ENCODE results near the gene ABCD2. TPM values are rescaled to one million over a fixed set of nuclear protein-coding genes. Genes with fewer than 3 reads are reported as not detected.

ABCD2 gene
- total RNA-seq, 1 experiment from 2014 or later, result not detected

DNA sequence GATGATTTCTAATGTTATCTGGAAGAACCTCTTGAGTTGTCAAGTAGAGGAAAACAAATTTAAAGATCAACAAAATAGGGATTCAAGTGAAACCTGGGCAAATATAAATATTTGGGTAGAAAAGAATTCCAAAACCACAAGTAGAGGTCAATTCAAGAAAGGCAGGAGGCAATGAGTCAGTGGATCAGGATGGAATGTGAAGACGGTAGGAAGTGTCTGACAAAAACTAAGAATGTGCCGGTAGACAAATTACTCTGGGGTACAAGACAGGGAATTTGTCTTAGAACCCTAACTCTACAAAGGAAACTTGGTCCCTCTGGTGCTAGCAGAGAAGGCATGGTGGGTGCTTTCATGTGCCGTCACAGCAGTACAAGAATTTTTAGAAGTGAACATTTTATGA is 13.6 kb downstream of the ABCD2 start:
- H2AFZ ChIP-seq (ENCODE audit: low read length), result no peak overlapping the region
- H3T11ph ChIP-seq (ENCODE audit: low read length), result no peak overlapping the region
- DNase-seq, result no peak
- no peak overlapping the region for H2BK20ac ChIP-seq (ENCODE audit: low read depth, low read length, poor library complexity, severe bottlenecking)
- H3K4me2 ChIP-seq (ENCODE audit: insufficient read depth, insufficient read length, low read length), result no peak overlapping the region
- H3K18ac ChIP-seq (ENCODE audit: insufficient read length, low read depth, low read length), result no peak overlapping the region
- no peak for TF ChIP-seq CTCF (conservative IDR thresholded peaks at IDR 0.05)
- Mint-ChIP-seq H3K27ac (no peak overlapping the region), H3K36me3 (ENCODE audit: insufficient read depth in 1 of 3, low read depth in 3 of 3) (no peaks in the 10 kb centered on the region), H3K9me3 (no peaks in the 10 kb centered on the region), H3K4me1 (peaks cover 4 to 5% of the 10 kb centered on the region in 2 experiments; a peak in 3 of 4 replicates), H3K27me3 (ENCODE audit: low read depth) (no peaks in the 10 kb centered on the region; the same call in 1 of the 2 replicates), H3K4me3 (no peak overlapping the region)
- no peaks in the 10 kb centered on the region for H3K9me3 ChIP-seq (ENCODE audit: control insufficient read depth, low read depth, low read length)
- H2BK5ac ChIP-seq (ENCODE audit: insufficient read length, low read length), result no peak overlapping the region
- no peaks in the 10 kb centered on the region for H3K79me1 ChIP-seq (ENCODE audit: insufficient read depth, low read depth, low read length, poor library complexity, severe bottlenecking)
- no peak overlapping the region for H3K56ac ChIP-seq (ENCODE audit: insufficient read length, low read depth, low read length)
- no peak overlapping the region for H2BK12ac ChIP-seq (ENCODE audit: insufficient read length, low read depth, low read length)
- H4K5ac ChIP-seq (ENCODE audit: insufficient read length, low read depth, low read length), result no peak overlapping the region
- H2BK120ac ChIP-seq (ENCODE audit: low read depth, low read length, poor library complexity, severe bottlenecking), result no peak overlapping the region
- H3K14ac ChIP-seq (ENCODE audit: insufficient read depth, low read length), result no peak overlapping the region
- H3K27ac ChIP-seq (ENCODE audit: insufficient read length, low read depth, low read length), result no peak overlapping the region
- H3K27me3 ChIP-seq (ENCODE audit: insufficient read depth, low read length), result no peaks in the 10 kb centered on the region
- no peak overlapping the region for H3K4ac ChIP-seq (ENCODE audit: low read depth, low read length)
- H4K20me1 ChIP-seq (ENCODE audit: control insufficient read depth, insufficient read depth, insufficient read length), result no peaks in the 10 kb centered on the region
- H2AK5ac ChIP-seq (ENCODE audit: insufficient read length, low read length), result no peak overlapping the region
- no peak overlapping the region for H3K23ac ChIP-seq (ENCODE audit: insufficient read length, low read depth, low read length)
- no peak overlapping the region for H4K8ac ChIP-seq (replicated peaks; ENCODE audit: insufficient read length, low read depth, low read length)
- H3K23me2 ChIP-seq (ENCODE audit: insufficient read length, low read depth, low read length, poor library complexity, severe bottlenecking), result no peaks in the 10 kb centered on the region
- no peaks in the 10 kb centered on the region for H3K4me1 ChIP-seq (ENCODE audit: insufficient read depth, low read length)
- H3K9ac ChIP-seq (ENCODE audit: extremely low read depth, insufficient read length, low read length), result no peak overlapping the region
- no peak overlapping the region for H2BK15ac ChIP-seq (ENCODE audit: low read depth, low read length)
- no CpG with 5 or more reads among the region's 3 CpGs for WGBS (ENCODE audit: extremely low coverage, insufficient read length, low lambda C conversion rate)
- no peaks in the 10 kb centered on the region for H3K79me2 ChIP-seq (ENCODE audit: insufficient read depth, low read length)
- H4K91ac ChIP-seq (ENCODE audit: insufficient read length, low read depth, low read length), result no peak overlapping the region

Measured in H9 (cell line).